Mammary epithelial cell (primary cell): Measurements from ENCODE around the gene RHBDL2.

Experiments
- CTCF ChIP-seq, 2 donors: IDR thresholded peaks in 1 of 2; conservative IDR thresholded peaks in 1 of 2; 2 replicates each; pipeline ENCODE4 v1.5.1; 2011 to 2012; ENCODE audit warnings: inconsistent platforms in 2 of 2, low read length in 2 of 2, mild to moderate bottlenecking in 2 of 2, control low read depth in 1 of 2, low read depth in 1 of 2; ENCODE audit not compliant: insufficient read depth in 1 of 2; ENCODE audit errors: extremely low read depth in 1 of 2
- EZH2 ChIP-seq: IDR thresholded peaks from 2 replicates; pipeline ENCODE4 v1.6.1; 2012; ENCODE audit warnings: low read length, inconsistent platforms, borderline replicate concordance

GRCh38 chr1:38889589-38889988, 52.0 kb downstream of the RHBDL2 start:
- TF ChIP-seq CTCF (conservative IDR thresholded peaks at IDR 0.05 in 1 of 2, IDR thresholded peaks at IDR 0.05 in 1 of 2; ENCODE audit: extremely low read depth in 1 of 2, insufficient read depth in 1 of 2, low read depth in 1 of 2, low read length in 2 of 2) (no peak), EZH2 (no peak)
